Activated CD4-positive, CD25-positive, alpha-beta regulatory T cell treated with anti-CD3 and anti-CD28 coated beads, Interleukin-2, amount 50 U/mL, for 24 hours (primary cell): ENCODE measurements around the gene IGF2.

Source experiments
- ATAC-seq, 2 donors: fragments of 150-1000 bp; cut with Tn5 transposase; one replicate each; pipeline ENCODE4 v1.10.0; 2021; ENCODE audit warnings: mild to moderate bottlenecking in 1 of 2, moderate library complexity in 1 of 2

Gene IGF2

GRCh38 chr11:2153581-2154194 lies 14.5 kb upstream of the IGF2 start:
- ATAC-seq: no peak

- ATAC-seq: peak; percentile 70 to 73
These were observed 12.5 kb upstream of the IGF2 start for GRCh38 chr11:2151500-2152257.

DNA sequence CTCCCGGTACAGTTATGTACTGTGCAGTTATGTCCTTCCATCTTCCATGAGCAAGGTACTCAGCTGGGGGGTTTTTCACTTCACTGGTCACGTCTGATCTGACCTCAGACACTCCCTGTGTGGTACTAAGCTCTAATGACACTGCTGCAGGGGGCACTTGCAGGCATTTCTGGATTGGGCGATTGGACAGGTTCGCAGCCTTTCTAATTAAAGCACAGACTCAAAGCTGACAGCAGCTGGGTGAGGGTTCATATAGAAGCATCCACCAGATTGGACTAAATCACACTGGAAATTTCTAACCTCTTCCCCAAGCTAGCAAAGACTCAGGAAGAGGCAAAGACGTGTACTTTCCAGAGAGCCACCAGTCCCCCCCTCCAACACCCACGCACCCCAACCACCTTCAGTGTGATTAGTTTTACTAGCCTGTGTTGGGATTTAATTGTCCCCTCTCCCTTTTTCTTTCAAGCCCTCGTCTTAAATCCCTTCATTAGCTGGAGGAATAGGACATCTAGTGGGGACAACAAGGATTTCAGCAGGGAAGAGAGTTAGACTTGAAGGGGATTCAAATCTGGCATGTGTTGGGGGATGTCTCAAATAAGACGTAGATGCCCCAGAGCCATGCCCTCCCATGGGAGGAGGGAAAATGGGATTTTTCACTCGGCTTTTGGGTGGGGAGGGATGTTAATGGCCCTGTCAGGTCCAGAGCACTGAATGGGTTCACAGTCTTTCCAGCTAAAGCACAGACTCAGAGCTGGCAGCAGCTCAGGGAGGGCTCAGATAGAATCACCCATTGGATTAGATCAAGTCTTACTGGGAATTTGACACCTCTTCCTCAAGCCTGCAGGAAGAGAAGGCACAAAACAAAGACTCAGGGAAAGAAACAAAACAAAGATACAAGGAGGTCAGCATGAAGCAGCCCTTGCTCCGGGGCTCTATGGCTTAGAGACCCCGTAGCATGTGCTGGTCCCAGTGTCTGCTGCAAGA lies 11.0 kb upstream of the IGF2 start:
- no peak for ATAC-seq

DNA sequence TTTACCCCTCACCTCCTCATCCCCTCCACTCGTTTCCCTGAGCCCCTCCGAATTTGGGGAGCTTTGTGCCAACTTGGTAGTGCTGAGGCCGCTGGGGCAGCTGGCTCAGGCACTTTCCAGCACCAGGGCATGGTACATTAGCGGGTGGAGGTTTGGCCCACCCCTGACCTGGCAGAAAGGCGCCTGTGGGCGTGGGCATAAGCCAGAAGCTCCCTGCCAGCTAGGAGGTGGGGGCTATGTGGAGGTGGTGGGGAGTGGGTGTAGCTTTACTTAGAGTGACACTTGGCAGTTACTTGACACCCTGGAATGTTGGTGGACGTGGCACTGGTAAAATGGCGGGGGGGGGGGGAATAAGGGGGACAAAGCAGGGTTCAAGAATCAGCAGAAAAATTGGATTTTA lies 10.3 kb upstream of the IGF2 start:
- no peak for ATAC-seq

- no peak for ATAC-seq
These were observed 9.4 kb upstream of the IGF2 start for GRCh38 chr11:2148595-2148994.

DNA sequence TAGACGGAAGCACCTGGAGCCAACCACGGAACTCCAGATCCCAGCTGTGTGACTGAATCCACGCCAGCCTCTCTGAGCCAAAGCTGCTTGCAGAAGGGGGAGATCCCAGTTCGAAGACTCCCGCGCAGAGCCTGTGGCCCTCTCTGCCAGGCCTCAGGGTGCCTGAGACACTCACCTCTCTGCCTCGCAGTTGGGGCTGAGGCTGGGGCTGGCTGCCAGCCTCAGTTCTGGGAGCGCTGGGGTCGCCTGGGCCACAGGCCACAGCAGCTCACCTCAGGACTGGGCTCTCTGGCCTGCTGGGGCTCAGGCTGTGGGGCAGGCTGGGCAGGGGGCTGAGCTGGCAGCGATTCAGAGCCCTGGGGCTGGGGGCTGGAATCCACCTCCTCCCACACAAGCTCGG lies 8.2 kb upstream of the IGF2 start:
- ATAC-seq: no peak

- no peak for ATAC-seq
These were observed 6.9 kb upstream of the IGF2 start for GRCh38 chr11:2146051-2146450.

GRCh38 chr11:2144544-2145248 lies 5.5 kb upstream of the IGF2 start:
- no peak for ATAC-seq

DNA sequence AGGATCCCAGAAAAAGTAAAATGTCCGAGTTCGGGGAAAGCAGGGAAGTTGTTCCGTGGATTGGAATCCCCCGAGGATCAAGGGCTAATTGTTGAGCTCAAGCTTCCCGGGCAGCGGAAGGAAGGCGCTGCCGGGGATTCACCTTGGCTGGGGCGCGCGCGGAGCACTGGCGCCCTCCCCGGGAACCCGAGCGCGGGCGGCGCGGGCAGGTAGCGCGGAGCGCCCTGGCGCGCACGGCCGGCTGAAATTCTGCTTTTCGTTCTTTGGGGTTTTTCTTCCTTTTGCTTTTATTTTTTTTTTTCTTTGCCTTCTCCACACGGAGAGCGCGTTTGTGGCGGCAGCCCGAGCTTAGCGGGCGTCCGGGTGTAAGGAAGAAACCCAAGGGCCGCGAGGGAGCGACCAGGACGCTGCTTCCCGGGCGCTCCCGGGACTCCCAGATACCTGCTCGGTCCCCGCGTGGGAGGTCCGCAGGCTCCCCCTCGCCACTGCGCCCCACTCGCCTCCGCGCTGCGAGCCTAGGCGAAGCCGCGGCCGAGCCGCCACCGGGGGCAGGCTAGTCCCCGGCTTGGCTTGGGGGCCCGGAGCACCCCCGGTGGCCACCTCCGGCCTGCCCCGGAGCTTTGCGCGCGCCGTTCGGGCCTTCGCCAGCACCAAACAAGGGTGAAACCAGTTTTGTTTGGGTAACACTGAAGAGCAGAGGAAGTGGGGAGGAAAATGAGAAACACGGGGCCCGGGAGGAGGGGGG lies 4.8 kb upstream of the IGF2 start:
- ATAC-seq: no peak

DNA sequence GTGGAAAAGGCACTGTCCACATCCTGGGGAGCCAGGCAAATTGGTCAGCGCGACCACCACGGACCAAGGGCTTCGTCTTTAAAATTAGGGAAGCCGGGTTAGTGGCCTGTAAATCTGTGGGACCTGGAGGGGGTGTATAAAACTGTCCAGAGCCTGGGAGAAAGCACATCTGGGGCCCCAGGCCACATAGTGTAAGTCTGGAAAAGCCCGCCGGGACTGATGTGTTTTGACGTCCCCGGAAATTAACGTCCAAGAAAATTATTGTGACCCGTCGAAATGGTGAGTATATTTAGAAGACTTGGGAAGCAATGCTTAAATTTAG lies 4.2 kb upstream of the IGF2 start:
- no peak for ATAC-seq

GRCh38 chr11:2142762-2143202 lies 3.6 kb upstream of the IGF2 start:
- peak; percentile 91 to 97 for ATAC-seq

GRCh38 chr11:2142300-2142759 lies 3.1 kb upstream of the IGF2 start:
- ATAC-seq: no peak

- no peak for ATAC-seq
These were observed 1.5 kb upstream of the IGF2 start for GRCh38 chr11:2140411-2141400.

GRCh38 chr11:2139621-2140337 lies 590 bp upstream of the IGF2 start:
- ATAC-seq: no peak

DNA sequence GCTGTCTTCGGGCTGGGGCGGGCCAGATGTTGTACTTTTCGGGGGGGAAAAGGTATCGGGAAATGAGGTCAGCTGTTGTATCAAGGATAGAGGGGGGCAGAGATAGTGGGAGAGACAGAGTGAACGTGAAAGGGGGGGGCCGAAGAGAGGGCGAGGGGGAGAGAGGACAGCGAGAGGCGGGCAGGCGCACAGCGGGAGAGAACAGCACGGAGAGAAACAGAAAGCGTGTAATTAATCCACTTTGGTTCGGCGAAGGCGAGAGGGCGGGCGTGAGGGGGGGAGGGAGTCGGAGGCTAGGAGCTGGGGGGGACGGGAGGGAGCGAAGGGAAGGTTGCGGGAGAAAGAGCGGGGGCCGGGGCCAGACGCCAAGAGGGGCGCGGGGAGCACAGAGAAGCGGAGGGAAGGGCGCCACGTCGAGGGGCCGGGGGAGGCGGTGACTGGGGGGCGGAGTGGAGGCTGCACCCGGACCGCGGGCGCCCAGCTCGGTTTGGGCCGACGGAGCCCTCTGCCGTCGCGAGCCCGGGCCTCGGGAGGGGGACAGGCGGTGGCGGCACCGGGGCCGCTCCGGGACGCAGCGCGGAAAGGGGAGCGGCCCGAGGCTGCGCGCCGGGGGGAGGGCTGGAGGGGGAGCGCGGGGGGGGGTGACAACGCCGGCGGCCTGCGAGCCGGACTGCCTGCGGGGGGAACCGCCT lies 612 bp downstream of the IGF2 start:
- ATAC-seq: no peak

GRCh38 chr11:2138068-2138430 lies 1.1 kb downstream of the IGF2 start:
- ATAC-seq: no peak

GRCh38 chr11:2137202-2138067 lies 1.8 kb downstream of the IGF2 start:
- no peak for ATAC-seq

DNA sequence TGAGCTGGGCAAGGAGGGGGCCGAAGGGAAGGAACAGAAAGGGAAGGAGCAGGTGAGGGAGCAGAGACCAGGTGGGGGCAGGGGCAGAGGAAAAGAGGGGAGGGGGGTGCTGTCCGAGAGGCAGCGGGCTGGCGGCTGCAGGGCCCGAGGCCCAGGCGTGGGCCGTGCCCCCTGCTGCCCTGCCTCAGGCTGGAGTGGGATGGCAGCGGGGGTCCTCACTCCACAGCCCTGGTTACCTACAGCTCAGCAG lies 2.3 kb downstream of the IGF2 start:
- ATAC-seq: no peak
